ENCODE results near the gene WDR89. TPM values are rescaled to one million over a fixed set of nuclear protein-coding genes. Genes with fewer than 3 reads are reported as not detected.
"Not testable (repeated sequence)": the region's sequence is repeated elsewhere in the genome, so short reads cannot be mapped to it uniquely, and the experiment has no call there.

The WDR89 gene
- total and polyA plus RNA-seq, 4 donors, result 7.0 to 17.9 (median 8.7) TPM

DNA sequence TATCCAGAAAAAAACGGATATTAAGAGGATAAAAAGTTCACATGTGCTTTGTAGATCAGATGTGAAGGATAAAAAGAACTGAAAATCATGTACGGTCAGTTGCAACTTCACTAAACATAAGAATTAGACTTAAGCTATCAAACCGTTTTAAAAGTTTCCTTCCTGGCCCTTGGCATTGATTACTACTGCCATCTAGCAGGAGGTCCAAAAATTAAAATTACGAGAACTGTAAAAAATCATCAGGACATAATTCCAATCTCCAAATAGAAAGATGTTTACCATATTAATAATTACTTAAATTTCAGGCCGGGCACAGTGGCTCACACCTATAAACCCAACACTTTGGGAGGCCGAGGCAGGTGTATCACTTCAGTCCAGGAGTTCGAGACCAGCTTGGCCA is 7.9 kb downstream of the WDR89 start:
- WGBS, 2 donors, result 74 to 83% methylated on average over 7 of the region's 7 CpGs
- ATAC-seq (ENCODE audit: insufficient read depth, low FRiP score) (no peak), DNase-seq (peak in 2 of 3 donors; percentile 31 to 37)
- Histone ChIP-seq H3K9me3 (ENCODE audit: control insufficient read depth in 4 of 4, insufficient read depth in 3 of 4, low read length in 3 of 4) (no peaks in the 10 kb centered on the region), H3K27me3 (ENCODE audit: control insufficient read depth in 3 of 3, insufficient read depth in 3 of 3, low read length in 2 of 3) (no peaks in the 10 kb centered on the region), H3K4me1 (ENCODE audit: control insufficient read depth in 5 of 5, insufficient read depth in 5 of 5, low read length in 5 of 5) (no peaks in the 10 kb centered on the region), H3K9ac (ENCODE audit: insufficient read depth in 1 of 2, low read length in 2 of 2) (no peak overlapping the region), H3K27ac (ENCODE audit: low read depth in 1 of 2, low read length in 1 of 2) (no peak overlapping the region), H3K36me3 (ENCODE audit: control insufficient read depth in 4 of 4, insufficient read depth in 4 of 4, low read length in 4 of 4) (peaks cover 0 to 5% (median 2%) of the 10 kb centered on the region in 4 donors), H3K4me3 (no peak overlapping the region)
- TF ChIP-seq, protein P1, sequence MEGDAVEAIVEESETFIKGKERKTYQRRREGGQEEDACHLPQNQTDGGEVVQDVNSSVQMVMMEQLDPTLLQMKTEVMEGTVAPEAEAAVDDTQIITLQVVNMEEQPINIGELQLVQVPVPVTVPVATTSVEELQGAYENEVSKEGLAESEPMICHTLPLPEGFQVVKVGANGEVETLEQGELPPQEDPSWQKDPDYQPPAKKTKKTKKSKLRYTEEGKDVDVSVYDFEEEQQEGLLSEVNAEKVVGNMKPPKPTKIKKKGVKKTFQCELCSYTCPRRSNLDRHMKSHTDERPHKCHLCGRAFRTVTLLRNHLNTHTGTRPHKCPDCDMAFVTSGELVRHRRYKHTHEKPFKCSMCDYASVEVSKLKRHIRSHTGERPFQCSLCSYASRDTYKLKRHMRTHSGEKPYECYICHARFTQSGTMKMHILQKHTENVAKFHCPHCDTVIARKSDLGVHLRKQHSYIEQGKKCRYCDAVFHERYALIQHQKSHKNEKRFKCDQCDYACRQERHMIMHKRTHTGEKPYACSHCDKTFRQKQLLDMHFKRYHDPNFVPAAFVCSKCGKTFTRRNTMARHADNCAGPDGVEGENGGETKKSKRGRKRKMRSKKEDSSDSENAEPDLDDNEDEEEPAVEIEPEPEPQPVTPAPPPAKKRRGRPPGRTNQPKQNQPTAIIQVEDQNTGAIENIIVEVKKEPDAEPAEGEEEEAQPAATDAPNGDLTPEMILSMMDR (IDR thresholded peaks at IDR 0.05; ENCODE audit: control extremely low read depth, extremely low read depth), result no peak

DNA sequence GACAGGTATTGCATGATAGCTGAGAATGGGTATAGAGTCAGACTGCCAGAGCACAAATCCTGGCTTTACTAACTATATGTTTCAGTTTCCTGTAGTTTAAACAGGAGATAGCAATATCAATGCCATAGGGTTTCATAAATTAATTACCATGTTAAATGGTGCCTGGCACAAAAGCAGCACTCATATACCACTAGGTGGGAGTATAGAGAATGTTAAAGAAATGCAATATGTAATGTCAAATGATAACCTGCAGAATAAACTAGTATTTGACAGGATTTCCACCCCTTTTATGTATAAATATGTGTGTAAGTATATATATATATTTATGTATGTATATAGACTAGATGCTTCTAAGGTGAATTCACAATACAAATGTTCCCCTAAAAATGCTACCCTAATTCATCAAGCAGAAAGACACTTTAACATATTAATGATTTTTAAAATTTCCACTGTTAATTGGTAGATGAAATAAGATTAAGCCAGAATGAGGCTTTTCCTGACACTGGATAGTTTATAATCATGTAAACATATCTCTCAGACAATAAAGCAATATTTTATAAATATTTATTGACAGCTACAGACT is 8.6 kb downstream of the WDR89 start:
- Histone ChIP-seq H3K9ac (ENCODE audit: insufficient read depth in 1 of 2, low read length in 2 of 2) (no peak overlapping the region), H3K36me3 (ENCODE audit: control insufficient read depth in 4 of 4, insufficient read depth in 4 of 4, low read length in 4 of 4) (peaks cover 0 to 7% (median 2%) of the 10 kb centered on the region in 4 donors), H3K4me1 (ENCODE audit: control insufficient read depth in 5 of 5, insufficient read depth in 5 of 5, low read length in 5 of 5) (no peaks in the 10 kb centered on the region), H3K9me3 (ENCODE audit: control insufficient read depth in 4 of 4, insufficient read depth in 3 of 4, low read length in 3 of 4) (no peaks in the 10 kb centered on the region), H3K27me3 (ENCODE audit: control insufficient read depth in 3 of 3, insufficient read depth in 3 of 3, low read length in 2 of 3) (no peaks in the 10 kb centered on the region), H3K4me3 (no peak overlapping the region), H3K27ac (ENCODE audit: low read depth in 1 of 2, low read length in 1 of 2) (no peak overlapping the region)
- TF ChIP-seq, protein P1 (IDR thresholded peaks at IDR 0.05; ENCODE audit: control extremely low read depth, extremely low read depth), result peak; percentile 40
- ATAC-seq (ENCODE audit: insufficient read depth, low FRiP score), result no peak
- peak in 2 of 3 donors; percentile 15 to 28 for DNase-seq

DNA sequence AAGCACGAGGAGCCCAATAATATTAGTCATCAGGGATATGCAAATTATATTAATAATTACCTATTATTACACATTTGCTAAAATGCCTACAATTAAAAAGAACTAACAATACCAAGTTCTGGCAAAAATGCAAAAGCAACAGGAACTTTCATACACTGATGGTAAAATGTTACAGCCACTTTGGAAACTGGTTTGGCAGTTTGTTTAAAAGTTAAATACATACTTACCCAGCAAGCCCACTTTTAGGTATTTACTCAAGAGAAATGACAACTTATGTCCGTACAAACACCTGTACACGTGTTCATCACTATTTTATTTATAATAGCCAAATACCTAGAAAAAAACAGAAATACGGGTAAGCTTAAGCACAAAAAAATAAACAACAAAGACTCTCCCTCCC is 17.0 kb downstream of the WDR89 start:
- no peak for ATAC-seq (ENCODE audit: insufficient read depth, low FRiP score)
- Histone ChIP-seq H3K4me1 (ENCODE audit: control insufficient read depth in 5 of 5, insufficient read depth in 5 of 5, low read length in 5 of 5) (peaks cover 0 to 2% (median 0%) of the 10 kb centered on the region in 5 donors), H3K27ac (ENCODE audit: low read depth in 1 of 2, low read length in 1 of 2) (no peak overlapping the region), H3K36me3 (ENCODE audit: control insufficient read depth in 4 of 4, insufficient read depth in 4 of 4, low read length in 4 of 4) (peaks cover 0 to 13% (median 2%) of the 10 kb centered on the region in 4 donors), H3K9me3 (ENCODE audit: control insufficient read depth in 4 of 4, insufficient read depth in 3 of 4, low read length in 3 of 4) (no peaks in the 10 kb centered on the region), H3K9ac (ENCODE audit: insufficient read depth in 1 of 2, low read length in 2 of 2) (no peak overlapping the region), H3K27me3 (ENCODE audit: control insufficient read depth in 3 of 3, insufficient read depth in 3 of 3, low read length in 2 of 3) (no peaks in the 10 kb centered on the region), H3K4me3 (no peak overlapping the region)
- DNase-seq, result peak in 2 of 3 donors; percentile 41 to 73
- TF ChIP-seq, protein P1 (IDR thresholded peaks at IDR 0.05; ENCODE audit: control extremely low read depth, extremely low read depth), result no peak
- WGBS, 2 donors, result 73 to 81% methylated on average over 4 of the region's 4 CpGs

DNA sequence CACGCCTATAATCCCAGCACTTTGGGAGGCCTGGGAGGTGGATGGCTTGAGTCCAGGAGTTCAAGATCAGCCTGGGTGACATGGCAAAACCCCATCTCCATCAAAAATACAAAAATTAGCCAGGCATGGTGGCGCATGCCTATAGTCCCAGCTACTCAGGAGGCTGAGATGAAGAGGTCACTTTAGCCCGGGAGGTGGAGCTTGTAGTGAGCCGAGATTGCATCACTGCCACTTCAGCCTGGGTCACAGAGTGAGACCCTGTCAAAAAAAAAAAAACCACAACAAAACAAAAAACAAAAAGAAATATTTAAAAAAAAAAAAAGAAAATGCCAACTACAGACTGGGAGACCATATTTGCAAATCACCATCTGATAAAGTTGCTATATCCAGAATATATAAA is 17.5 kb downstream of the WDR89 start:
- 74 to 93% methylated on average over 4 of the region's 4 CpGs for WGBS, 2 donors
- H3K27me3 ChIP-seq (ENCODE audit: control insufficient read depth in 3 of 3, insufficient read depth in 3 of 3, low read length in 2 of 3), result no peaks in the 10 kb centered on the region
- no peaks in the 10 kb centered on the region for H3K9me3 ChIP-seq (ENCODE audit: control insufficient read depth in 4 of 4, insufficient read depth in 3 of 4, low read length in 3 of 4)
- ATAC-seq (ENCODE audit: insufficient read depth, low FRiP score), result no peak
- H3K36me3 ChIP-seq (ENCODE audit: control insufficient read depth in 4 of 4, insufficient read depth in 4 of 4, low read length in 4 of 4), result peaks cover 0 to 12% (median 2%) of the 10 kb centered on the region in 4 donors
- H3K27ac ChIP-seq (ENCODE audit: low read depth in 1 of 2, low read length in 1 of 2), result no peak overlapping the region
- TF ChIP-seq, protein P1 (IDR thresholded peaks at IDR 0.05; ENCODE audit: control extremely low read depth, extremely low read depth), result no peak
- no peak overlapping the region for H3K4me3 ChIP-seq
- no peak overlapping the region for H3K9ac ChIP-seq (ENCODE audit: insufficient read depth in 1 of 2, low read length in 2 of 2)
- H3K4me1 ChIP-seq (ENCODE audit: control insufficient read depth in 5 of 5, insufficient read depth in 5 of 5, low read length in 5 of 5), result peaks cover 0 to 2% (median 0%) of the 10 kb centered on the region in 5 donors
- DNase-seq, result peak in 1 of 3 donors; percentile 25

DNA sequence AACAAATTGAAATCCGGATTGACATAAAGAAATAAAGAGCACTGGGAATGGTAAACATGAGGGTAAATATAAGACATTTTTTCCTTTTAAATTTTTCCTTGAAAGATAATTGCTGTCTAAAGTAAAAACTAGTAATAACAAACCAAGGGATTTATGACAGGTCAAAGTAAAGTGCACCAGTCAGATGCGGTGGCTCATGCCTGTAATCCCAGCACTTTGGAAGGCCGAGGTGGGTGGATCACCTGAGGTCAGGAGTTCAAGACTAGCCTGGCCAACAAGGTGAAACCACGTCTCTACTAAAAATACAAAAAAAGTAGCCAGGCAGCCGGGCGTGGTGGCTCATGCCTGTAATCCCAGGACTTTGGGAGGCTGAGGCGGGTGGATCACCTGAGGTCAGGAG is 19.7 kb downstream of the WDR89 start:
- H3K4me1 ChIP-seq (ENCODE audit: control insufficient read depth in 5 of 5, insufficient read depth in 5 of 5, low read length in 5 of 5); ATAC-seq (ENCODE audit: insufficient read depth, low FRiP score); H3K27ac ChIP-seq (ENCODE audit: low read depth in 1 of 2, low read length in 1 of 2); DNase-seq; H3K36me3 ChIP-seq (ENCODE audit: control insufficient read depth in 4 of 4, insufficient read depth in 4 of 4, low read length in 4 of 4); H3K9me3 ChIP-seq (ENCODE audit: control insufficient read depth in 4 of 4, insufficient read depth in 3 of 4, low read length in 3 of 4); H3K9ac ChIP-seq (ENCODE audit: insufficient read depth in 1 of 2, low read length in 2 of 2); H3K27me3 ChIP-seq (ENCODE audit: control insufficient read depth in 3 of 3, insufficient read depth in 3 of 3, low read length in 2 of 3); H3K4me3 ChIP-seq: not testable (repeated sequence)
- 90 to 94% methylated on average over 7 of the region's 7 CpGs for WGBS, 2 donors
